Suprapubic skin (tissue), 4 donors: ENCODE results near the gene FOXP4. TPM values are rescaled to one million over a fixed set of nuclear protein-coding genes. Genes with fewer than 3 reads are reported as not detected.
A peak's percentile ranks its signal among the peaks of the same experiment; 100 is the strongest.

Experiments
- DNase-seq, 2 donors: peaks; one replicate each; pipeline ENCODE4 v3.0.0-alpha.2; 2019; ENCODE audit warnings: low spot score in 2 of 2
- H3K27ac ChIP-seq: fragments of 200-600 bp; sonication (generic); one replicate; pipeline ENCODE4 v1.5.1; 2019
- H3K27me3 ChIP-seq: fragments of 200-600 bp; sonication (generic); one replicate; pipeline ENCODE4 v1.5.1; 2019
- H3K36me3 ChIP-seq: fragments of 200-600 bp; sonication (generic); one replicate; pipeline ENCODE4 v1.5.1; 2019
- H3K4me1 ChIP-seq: fragments of 200-600 bp; sonication (generic); one replicate; pipeline ENCODE4 v1.5.1; 2019
- H3K4me3 ChIP-seq: fragments of 200-600 bp; sonication (generic); one replicate; pipeline ENCODE4 v1.5.1; 2019; ENCODE audit warnings: mild to moderate bottlenecking
- H3K9me3 ChIP-seq: fragments of 200-600 bp; sonication (generic); one replicate; pipeline ENCODE4 v1.5.1; 2019
- CTCF ChIP-seq, 2 donors: fragments of 200-600 bp in 1 of 2; fragments of 450-650 bp in 1 of 2; sonication (generic) in 1 of 2; IDR thresholded peaks; one replicate each; pipeline ENCODE4 v1.5.1; 2016 to 2019; ENCODE audit warnings: antibody characterized with exemption in 2 of 2, mild to moderate bottlenecking in 1 of 2, moderate library complexity in 1 of 2
- EP300 ChIP-seq: sonication (generic); formaldehyde crosslinking; IDR thresholded peaks from one replicate; pipeline ENCODE4 v1.6.1; 2017; ENCODE audit warnings: antibody characterized with exemption
- POLR2A ChIP-seq, 2 donors: fragments of 450-650 bp; IDR thresholded peaks; one replicate each; pipeline ENCODE4 v1.6.1; 2017; ENCODE audit warnings: antibody characterized with exemption in 2 of 2, mild to moderate bottlenecking in 2 of 2, moderate library complexity in 2 of 2
- POLR2AphosphoS5 ChIP-seq, 3 donors: sonication (generic); formaldehyde crosslinking; IDR thresholded peaks; one replicate each; pipeline ENCODE4 v1.6.1; 2017; ENCODE audit warnings: antibody characterized with exemption in 3 of 3
- WGBS: methylation state at CpG from one replicate; pipeline ENCODE4 v1.1.5; 2018; 5-methylcytosine and 5-hydroxymethylcytosine counted together
- total RNA-seq, 4 donors: library from RNA; depleted of rRNA; stranded (reverse); fragments of >200 nt; gene quantifications; one replicate each; pipeline ENCODE4 v1.1.0, GENCODE V29; 2016

Gene FOXP4
- total RNA-seq, 4 donors from 2014 or later, result 8.1 to 12.1 (median 10.4) TPM

DNA sequence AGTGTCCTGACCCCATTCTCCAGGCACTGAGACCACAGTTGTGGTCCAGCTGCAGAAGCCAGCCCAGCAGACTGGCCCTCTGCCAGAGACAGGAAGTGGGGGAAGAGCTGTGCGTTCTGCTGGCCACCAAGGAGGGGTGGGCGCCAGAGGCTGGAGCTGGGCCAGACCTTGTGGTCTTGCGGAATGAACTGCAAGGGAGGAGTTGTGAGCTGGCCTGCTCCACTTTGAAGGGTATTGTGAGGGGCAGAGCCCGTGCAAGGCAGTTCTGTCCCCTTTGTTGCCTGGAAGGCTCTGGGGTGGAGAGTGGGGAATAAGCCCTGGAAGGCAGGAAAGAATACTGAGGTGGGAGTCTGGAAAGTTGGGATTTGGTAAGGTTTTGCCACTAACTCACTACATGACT, 88.5 kb downstream of the FOXP4 start:
- Histone ChIP-seq H3K4me1 (peaks cover 39% of the 10 kb centered on the region), H3K9me3 (no peaks in the 10 kb centered on the region), H3K27me3 (peaks cover 26% of the 10 kb centered on the region), H3K4me3 (no peak overlapping the region), H3K36me3 (no peaks in the 10 kb centered on the region), H3K27ac (no peak overlapping the region)
- no peak for DNase-seq
- 77% methylated on average over 4 of the region's 4 CpGs for WGBS
- TF ChIP-seq POLR2AphosphoS5 (IDR thresholded peaks at IDR 0.05) (no peak), EP300 (no peak), POLR2A (IDR thresholded peaks at IDR 0.05) (no peak), CTCF (IDR thresholded peaks at IDR 0.05) (no peak)

DNA sequence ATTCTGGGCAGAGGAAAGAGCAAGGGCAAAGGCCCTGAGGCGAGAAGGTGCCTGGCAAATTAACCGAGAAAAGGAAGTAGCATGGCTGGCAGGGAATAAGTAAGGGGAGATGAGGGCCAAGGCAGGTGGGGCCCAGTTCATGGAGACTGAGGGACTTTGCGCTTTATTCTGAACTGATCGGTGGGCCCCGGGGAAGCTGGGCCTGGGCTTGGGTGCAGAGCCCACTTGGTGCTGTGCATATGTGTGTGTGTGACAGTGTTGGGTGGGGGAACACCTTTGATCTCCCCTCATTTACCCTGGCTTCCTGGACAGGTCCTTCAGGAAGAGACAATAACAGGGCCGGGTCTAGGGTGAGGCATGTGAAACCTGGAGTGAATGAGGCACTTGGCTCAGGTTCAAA, 89.2 kb downstream of the FOXP4 start:
- no peaks in the 10 kb centered on the region for H3K9me3 ChIP-seq
- WGBS, result 78% methylated on average over 6 of the region's 6 CpGs
- no peak overlapping the region for H3K4me3 ChIP-seq
- H3K27me3 ChIP-seq, result peaks cover 26% of the 10 kb centered on the region
- H3K36me3 ChIP-seq, result no peaks in the 10 kb centered on the region
- DNase-seq, result no peak
- peaks cover 39% of the 10 kb centered on the region for H3K4me1 ChIP-seq
- no peak overlapping the region for H3K27ac ChIP-seq
- TF ChIP-seq POLR2AphosphoS5 (IDR thresholded peaks at IDR 0.05) (no peak), CTCF (IDR thresholded peaks at IDR 0.05) (no peak), EP300 (no peak), POLR2A (IDR thresholded peaks at IDR 0.05) (no peak)

DNA sequence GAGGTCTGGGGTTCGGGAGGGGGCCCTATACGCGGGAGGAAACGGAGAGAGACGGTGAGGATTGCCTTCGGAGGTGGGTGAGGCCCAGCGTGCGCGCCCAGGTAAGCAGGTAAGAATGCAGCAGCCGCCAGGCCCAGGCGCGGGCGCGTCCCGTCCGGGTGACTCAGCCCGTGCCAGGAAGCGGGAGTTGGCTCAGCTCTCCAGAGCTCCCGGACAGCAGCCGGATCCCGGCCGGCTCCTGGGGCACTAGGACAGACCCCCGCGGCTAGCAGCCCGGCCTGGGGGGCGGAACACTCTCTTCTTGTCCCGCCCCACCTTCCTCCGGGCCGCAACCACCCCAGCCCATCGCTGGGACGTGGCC, 90.6 kb downstream of the FOXP4 start:
- DNase-seq, result peak in 1 of 2 donors; percentile 87
- TF ChIP-seq POLR2AphosphoS5 (IDR thresholded peaks at IDR 0.05) (no peak), EP300 (no peak), CTCF (IDR thresholded peaks at IDR 0.05) (no peak), POLR2A (IDR thresholded peaks at IDR 0.05) (no peak)
- Histone ChIP-seq H3K27me3 (peaks cover 26% of the 10 kb centered on the region), H3K27ac (peak overlapping the region; percentile 63), H3K36me3 (no peaks in the 10 kb centered on the region), H3K4me3 (peak overlapping the region; percentile 60), H3K9me3 (no peaks in the 10 kb centered on the region), H3K4me1 (peaks cover 39% of the 10 kb centered on the region)
- WGBS, result 20% methylated on average over 17 of the region's 31 CpGs

- peaks cover 39% of the 10 kb centered on the region for H3K4me1 ChIP-seq
- peak overlapping the region; percentile 60 for H3K4me3 ChIP-seq
- no peak for DNase-seq
- 14% methylated on average over 25 of the region's 54 CpGs for WGBS
- H3K27me3 ChIP-seq, result peaks cover 26% of the 10 kb centered on the region
- H3K36me3 ChIP-seq, result no peaks in the 10 kb centered on the region
- TF ChIP-seq POLR2AphosphoS5 (IDR thresholded peaks at IDR 0.05), result no peak
- TF ChIP-seq CTCF (IDR thresholded peaks at IDR 0.05), result no peak
- TF ChIP-seq POLR2A (IDR thresholded peaks at IDR 0.05), result no peak
- TF ChIP-seq EP300, result no peak
- H3K9me3 ChIP-seq, result no peaks in the 10 kb centered on the region
- H3K27ac ChIP-seq, result peak overlapping the region; percentile 63
These were observed 91.2 kb downstream of the FOXP4 start for GRCh38 chr6:41637194-41638001.

DNA sequence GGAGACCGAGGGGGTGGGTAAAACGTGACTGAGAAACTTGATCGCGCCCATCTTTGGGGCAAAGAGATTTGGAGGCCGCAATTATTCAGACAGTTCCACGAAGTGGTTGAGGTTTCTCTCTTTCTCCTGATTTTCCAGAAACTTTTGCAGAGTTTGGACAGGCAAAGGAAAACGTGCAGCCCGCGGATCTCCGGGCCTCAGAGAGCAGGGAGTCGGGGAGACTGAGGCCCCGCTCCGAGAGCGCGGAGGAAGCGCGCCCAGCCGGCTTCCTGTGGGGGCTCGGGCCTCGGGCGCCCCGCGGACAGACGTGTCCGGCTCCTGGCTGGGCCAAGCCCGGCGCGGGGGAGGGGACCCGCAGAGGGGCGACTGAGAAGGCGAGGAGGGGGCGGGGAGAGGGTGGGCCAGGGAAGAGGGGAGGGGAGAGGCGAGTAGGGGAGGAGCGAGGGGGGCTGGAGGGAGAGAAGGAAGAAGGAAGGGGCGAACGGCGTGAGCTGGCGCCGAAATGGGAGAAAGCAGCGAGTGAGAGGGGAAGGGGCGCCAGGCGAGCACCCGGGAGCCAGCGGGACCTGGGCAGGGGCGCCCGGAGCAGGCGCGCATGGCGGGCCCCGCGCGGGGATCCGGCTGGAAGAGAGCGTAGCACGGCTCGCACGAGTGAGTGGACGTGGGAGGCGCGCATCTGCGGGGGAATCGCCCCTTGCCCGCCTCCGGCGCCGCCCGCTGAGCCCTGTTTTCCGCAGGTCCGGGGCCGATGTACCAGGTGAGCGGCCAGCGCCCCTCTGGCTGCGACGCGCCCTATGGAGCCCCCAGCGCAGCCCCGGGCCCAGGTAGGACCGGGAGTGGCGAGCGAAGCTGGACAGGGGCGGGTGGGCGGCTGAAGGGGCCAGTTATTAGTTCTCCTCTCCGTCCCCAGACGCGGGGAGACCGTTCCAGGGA, 92.1 kb downstream of the FOXP4 start, which contains the start of gene MDFI:
MDFI (plus strand) TSS at position 467 of the 933 bp plus-strand sequence; CDS start at position 749, 282 bp downstream.
- H3K36me3 ChIP-seq, result no peaks in the 10 kb centered on the region
- TF ChIP-seq POLR2A (IDR thresholded peaks at IDR 0.05) (no peak), CTCF (IDR thresholded peaks at IDR 0.05) (no peak), POLR2AphosphoS5 (IDR thresholded peaks at IDR 0.05) (no peak), EP300 (no peak)
- H3K4me3 ChIP-seq, result peak within 1 kb of the TSS; percentile 60
- WGBS, result 17% methylated on average over 46 of the region's 86 CpGs
- DNase-seq, result no peak
- peaks cover 39% of the 10 kb centered on the region for H3K4me1 ChIP-seq
- peak within 1 kb of the TSS; percentile 63 for H3K27ac ChIP-seq
- H3K27me3 ChIP-seq, result peaks cover 26% of the 10 kb centered on the region
- no peaks in the 10 kb centered on the region for H3K9me3 ChIP-seq
